Neutrophil (primary cell): Measurements from ENCODE around the gene SMYD3.

Source experiments
- H3K27ac ChIP-seq: fragments of 200-600 bp; sonication (generic); 2 replicates; pipeline ENCODE4 v1.5.1; 2016; ENCODE audit warnings: mild to moderate bottlenecking, moderate library complexity
- H3K27me3 ChIP-seq: fragments of 200-600 bp; sonication (generic); 2 replicates; pipeline ENCODE4 v1.6.0; 2016; ENCODE audit warnings: mild to moderate bottlenecking
- H3K36me3 ChIP-seq: fragments of 200-600 bp; sonication (generic); 2 replicates; pipeline ENCODE4 v1.5.1; 2017
- H3K4me1 ChIP-seq, 2 experiments: fragments of 200-600 bp in 1 of 2; sonication (generic) in 1 of 2; 1 replicate in 1 of 2; 2 replicates in 1 of 2; pipeline versions ENCODE4 v1.5.1 to v1.6.1; 2013 to 2016; ENCODE audit warnings: low read depth in 1 of 2, low read length in 1 of 2, mild to moderate bottlenecking in 1 of 2, moderate library complexity in 1 of 2; ENCODE audit not compliant: control insufficient read depth in 1 of 2, insufficient read depth in 1 of 2
- H3K4me3 ChIP-seq, 2 experiments: fragments of 200-600 bp in 1 of 2; sonication (generic) in 1 of 2; 1 replicate in 1 of 2; 2 replicates in 1 of 2; pipeline ENCODE4 v1.5.1; 2013 to 2016; ENCODE audit warnings: low read depth in 1 of 2, low read length in 1 of 2, mild to moderate bottlenecking in 1 of 2, moderate library complexity in 1 of 2
- H3K9me3 ChIP-seq: fragments of 200-600 bp; sonication (generic); 2 replicates; pipeline ENCODE4 v1.5.1; 2016
- CTCF ChIP-seq: fragments of 200-600 bp; sonication (generic); IDR thresholded peaks from 2 replicates; pipeline ENCODE4 v1.5.1; 2016; ENCODE audit warnings: antibody characterized with exemption

The SMYD3 gene

DNA sequence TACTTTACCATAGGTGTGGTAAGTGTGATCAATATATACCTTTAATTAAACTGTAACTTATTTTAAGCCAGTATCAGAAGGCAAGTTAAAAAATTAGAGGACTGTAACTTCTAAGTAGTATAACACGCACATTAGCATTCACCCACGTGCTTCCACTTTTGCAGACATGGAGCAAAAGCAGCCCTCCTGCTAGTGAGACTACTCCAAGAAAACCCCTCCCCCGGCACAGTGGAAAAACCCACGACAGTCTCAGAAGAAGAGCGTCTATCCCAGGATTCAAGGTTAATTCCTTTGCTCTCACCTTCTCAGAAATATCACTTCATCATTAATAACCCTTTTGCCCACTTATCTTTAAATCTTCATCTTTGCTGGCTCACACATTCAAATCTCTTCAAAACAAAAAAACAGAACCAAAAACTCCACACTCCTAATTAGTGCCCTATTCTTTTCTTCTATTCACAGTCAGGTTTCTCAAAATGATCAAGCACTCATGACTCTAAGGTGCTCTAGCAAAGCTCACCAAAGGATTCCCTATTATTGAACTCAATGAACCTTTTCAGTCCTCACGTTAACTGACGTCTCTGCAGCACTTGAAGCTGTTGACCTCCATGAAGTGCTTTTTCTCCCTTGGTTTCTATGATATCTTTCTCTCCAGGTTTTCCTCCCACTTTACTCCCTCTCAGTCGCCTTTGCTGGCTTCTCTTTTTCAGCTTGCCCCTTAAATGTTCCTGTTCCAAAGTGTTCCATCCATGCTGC is 213.5 kb downstream of the SMYD3 start:
- Histone ChIP-seq H3K27ac (no peak overlapping the region), H3K4me3 (no peak overlapping the region), H3K27me3 (no peaks in the 10 kb centered on the region), H3K4me1 (no peaks in the 10 kb centered on the region), H3K36me3 (no peaks in the 10 kb centered on the region), H3K9me3 (no peaks in the 10 kb centered on the region)
- TF ChIP-seq CTCF, result no peak

DNA sequence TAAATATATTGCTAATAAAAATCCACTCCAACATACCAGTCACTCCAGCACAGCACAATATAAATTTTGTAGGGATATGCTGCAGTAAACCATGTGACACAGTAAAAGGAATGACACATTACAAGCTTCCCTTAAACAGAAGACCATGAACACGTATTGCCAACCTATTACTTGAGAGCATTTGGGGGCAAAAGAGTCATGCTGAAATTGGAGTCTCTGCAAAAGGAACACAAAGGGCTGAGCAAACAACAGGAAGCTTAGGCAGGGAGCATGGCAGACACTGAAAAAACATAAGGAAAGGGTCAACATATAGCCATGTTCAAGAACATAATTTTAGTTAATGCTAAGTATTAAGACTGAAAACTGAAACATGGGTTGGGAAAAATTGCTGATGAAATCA is 214.5 kb downstream of the SMYD3 start:
- Histone ChIP-seq H3K4me3 (no peak overlapping the region), H3K27ac (no peak overlapping the region), H3K27me3 (no peaks in the 10 kb centered on the region), H3K9me3 (no peaks in the 10 kb centered on the region), H3K4me1 (no peaks in the 10 kb centered on the region), H3K36me3 (no peaks in the 10 kb centered on the region)
- TF ChIP-seq CTCF, result no peak

GRCh38 chr1:246291127-246291526 is 216.0 kb downstream of the SMYD3 start:
- Histone ChIP-seq H3K27ac (no peak overlapping the region), H3K27me3 (no peaks in the 10 kb centered on the region), H3K4me3 (no peak overlapping the region), H3K36me3 (no peaks in the 10 kb centered on the region), H3K9me3 (no peaks in the 10 kb centered on the region), H3K4me1 (no peaks in the 10 kb centered on the region)
- no peak for TF ChIP-seq CTCF

DNA sequence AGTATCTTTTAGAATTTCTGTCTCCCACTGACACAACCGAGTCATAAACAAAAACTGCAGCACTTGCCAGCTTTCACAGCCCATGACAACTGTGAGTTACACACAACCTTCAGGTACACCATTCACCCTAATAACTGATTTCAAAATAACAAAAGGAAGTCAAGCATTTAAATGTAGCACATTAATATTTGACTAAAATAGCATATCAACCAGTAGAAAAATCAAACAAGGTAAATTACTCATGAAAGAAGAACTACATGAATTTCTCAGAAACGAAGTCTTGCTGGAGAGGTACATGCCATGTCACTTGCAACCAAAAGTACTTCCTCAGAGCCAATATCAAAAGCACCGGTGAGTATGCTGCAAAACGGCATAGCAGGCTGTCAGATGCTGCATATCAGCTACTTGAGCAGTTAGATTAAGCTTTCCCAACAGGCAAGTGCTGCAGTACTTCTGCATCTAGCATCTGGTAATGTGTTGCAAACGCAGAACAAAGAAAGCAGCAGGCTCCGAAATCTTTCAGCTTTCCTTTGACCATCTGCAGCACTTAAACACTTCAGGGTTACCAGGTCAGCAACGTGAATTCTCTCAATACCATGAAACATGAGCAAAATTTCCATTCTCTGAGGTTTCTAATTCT is 223.2 kb downstream of the SMYD3 start:
- no peaks in the 10 kb centered on the region for H3K27me3 ChIP-seq
- H3K27ac ChIP-seq, result no peak overlapping the region
- H3K36me3 ChIP-seq, result no peaks in the 10 kb centered on the region
- H3K4me3 ChIP-seq, result no peak overlapping the region
- no peaks in the 10 kb centered on the region for H3K4me1 ChIP-seq
- H3K9me3 ChIP-seq, result no peaks in the 10 kb centered on the region
- TF ChIP-seq CTCF, result no peak

- H3K9me3 ChIP-seq, result no peaks in the 10 kb centered on the region
- no peaks in the 10 kb centered on the region for H3K4me1 ChIP-seq
- H3K27ac ChIP-seq, result no peak overlapping the region
- no peak for TF ChIP-seq CTCF
- H3K4me3 ChIP-seq, result no peak overlapping the region
- no peaks in the 10 kb centered on the region for H3K36me3 ChIP-seq
- H3K27me3 ChIP-seq, result no peaks in the 10 kb centered on the region
These were observed 225.4 kb downstream of the SMYD3 start for GRCh38 chr1:246281639-246282038.
